VCaP (cell line): ENCODE measurements around the gene PLCB1.

ENCODE experiments used
- H3K27ac ChIP-seq: fragments of 450-650 bp; 2 replicates; pipeline ENCODE4 v1.5.1; 2017
- CTCF ChIP-seq: fragments of 450-650 bp; conservative IDR thresholded peaks from 2 replicates; pipeline ENCODE4 v1.5.1; 2017; ENCODE audit warnings: mild to moderate bottlenecking, moderate library complexity

Gene PLCB1

GRCh38 chr20:8223091-8223870 is 91.2 kb downstream of the PLCB1 start:
- H3K27ac ChIP-seq, result no peak overlapping the region
- TF ChIP-seq CTCF, result no peak

GRCh38 chr20:8225658-8226057 is 93.6 kb downstream of the PLCB1 start:
- TF ChIP-seq CTCF, result no peak

GRCh38 chr20:8226106-8226505 is 94.0 kb downstream of the PLCB1 start:
- peak overlapping the region; percentile 43 for H3K27ac ChIP-seq

More at GRCh38 chr20:8225658-8226057, 93.6 kb downstream of the PLCB1 start:
- peak overlapping the region; percentile 43 for H3K27ac ChIP-seq

GRCh38 chr20:8227293-8227692 is 95.2 kb downstream of the PLCB1 start:
- H3K27ac ChIP-seq, result no peak overlapping the region
- TF ChIP-seq CTCF, result no peak

More at GRCh38 chr20:8226106-8226505, 94.0 kb downstream of the PLCB1 start:
- no peak for TF ChIP-seq CTCF

GRCh38 chr20:8228315-8228714 is 96.2 kb downstream of the PLCB1 start:
- no peak for TF ChIP-seq CTCF
- H3K27ac ChIP-seq, result no peak overlapping the region

GRCh38 chr20:8229090-8229489 is 97.0 kb downstream of the PLCB1 start:
- H3K27ac ChIP-seq, result no peak overlapping the region
- no peak for TF ChIP-seq CTCF

- H3K27ac ChIP-seq, result no peak overlapping the region
- no peak for TF ChIP-seq CTCF
These were observed 99.0 kb downstream of the PLCB1 start for GRCh38 chr20:8231038-8231437.
